Mesenchymal stem cell (in vitro differentiated cells and primary cell): ENCODE measurements around the gene PTGER4.

Source experiments
- DNase-seq: peaks from one replicate; pipeline ENCODE4 v3.0.0-alpha.2; 2013
- H2AFZ ChIP-seq: one replicate; pipeline ENCODE4 v1.6.1; 2013; ENCODE audit warnings: low read depth, mild to moderate bottlenecking, control low read depth, inconsistent platforms, low read length, moderate library complexity
- H2AK5ac ChIP-seq: 2 replicates; pipeline ENCODE4 v1.6.1; 2013; ENCODE audit warnings: low read length, moderate library complexity, mild to moderate bottlenecking, inconsistent platforms; ENCODE audit not compliant: severe bottlenecking
- H2BK120ac ChIP-seq: one replicate; pipeline ENCODE4 v1.6.1; 2013; ENCODE audit warnings: low read depth, mild to moderate bottlenecking, inconsistent platforms, low read length, moderate library complexity
- H2BK12ac ChIP-seq, 2 experiments: one replicate each; pipeline ENCODE4 v1.6.1; 2013; ENCODE audit warnings: inconsistent platforms in 2 of 2, low read length in 2 of 2, mild to moderate bottlenecking in 2 of 2, moderate library complexity in 2 of 2, control low read depth in 1 of 2
- H2BK15ac ChIP-seq: one replicate; pipeline ENCODE4 v1.6.1; 2013; ENCODE audit warnings: mild to moderate bottlenecking, low read depth, inconsistent platforms; ENCODE audit not compliant: poor library complexity, severe bottlenecking
- H2BK5ac ChIP-seq: 2 replicates; pipeline ENCODE4 v1.6.1; 2013; ENCODE audit warnings: low read depth, mild to moderate bottlenecking, low read length, control low read depth, inconsistent platforms; ENCODE audit not compliant: poor library complexity, severe bottlenecking
- H3K14ac ChIP-seq, 2 experiments: one replicate each; pipeline ENCODE4 v1.6.1; 2013; ENCODE audit warnings: inconsistent platforms in 2 of 2, low read length in 2 of 2, control low read depth in 1 of 2, mild to moderate bottlenecking in 1 of 2, moderate library complexity in 1 of 2
- H3K18ac ChIP-seq, 2 experiments: one replicate each; pipeline ENCODE4 v1.6.1; 2013; ENCODE audit warnings: inconsistent platforms in 2 of 2, low read length in 2 of 2, control low read depth in 1 of 2, low read depth in 1 of 2, mild to moderate bottlenecking in 1 of 2
- H3K23ac ChIP-seq, 2 experiments: one replicate each; pipeline ENCODE4 v1.6.1; 2013; ENCODE audit warnings: inconsistent platforms in 2 of 2, low read length in 2 of 2, mild to moderate bottlenecking in 2 of 2, moderate library complexity in 2 of 2, control low read depth in 1 of 2
- H3K27ac ChIP-seq: 2 replicates; pipeline ENCODE4 v1.5.1; 2013; ENCODE audit warnings: mild to moderate bottlenecking, moderate library complexity, low read length, control low read depth, inconsistent platforms; ENCODE audit not compliant: poor library complexity, severe bottlenecking
- H3K27me3 ChIP-seq, 2 experiments: 2 replicates each; pipeline versions ENCODE4 v1.6.1 to v1.7.0; 2013; ENCODE audit warnings: low read length in 2 of 2, mild to moderate bottlenecking in 2 of 2, moderate library complexity in 2 of 2, control low read depth in 1 of 2, inconsistent platforms in 1 of 2; ENCODE audit not compliant: control insufficient read depth in 1 of 2, insufficient read depth in 1 of 2
- H3K36me3 ChIP-seq, 2 experiments: 2 replicates each; pipeline versions ENCODE4 v1.6.1 to v1.7.0; 2013; ENCODE audit warnings: low read length in 2 of 2, control low read depth in 1 of 2, inconsistent platforms in 1 of 2, low read depth in 1 of 2, mild to moderate bottlenecking in 1 of 2; ENCODE audit not compliant: insufficient read depth in 2 of 2, control insufficient read depth in 1 of 2
- H3K4ac ChIP-seq, 2 experiments: one replicate each; pipeline ENCODE4 v1.6.1; 2013; ENCODE audit warnings: inconsistent platforms in 2 of 2, low read length in 2 of 2, mild to moderate bottlenecking in 2 of 2, moderate library complexity in 2 of 2, control low read depth in 1 of 2, low read depth in 1 of 2
- H3K4me1 ChIP-seq: 2 replicates; pipeline ENCODE4 v1.6.1; 2013; ENCODE audit warnings: low read depth, low read length, control low read depth; ENCODE audit not compliant: control insufficient read depth, insufficient read depth
- H3K4me2 ChIP-seq: 2 replicates; pipeline ENCODE4 v1.6.1; 2013; ENCODE audit warnings: low read length, mild to moderate bottlenecking, inconsistent platforms; ENCODE audit not compliant: poor library complexity, severe bottlenecking
- H3K4me3 ChIP-seq, 2 experiments: 2 replicates each; pipeline versions ENCODE4 v1.5.1 to v1.7.0; 2013; ENCODE audit warnings: low read length in 2 of 2, mild to moderate bottlenecking in 2 of 2, control low read depth in 1 of 2, low read depth in 1 of 2; ENCODE audit not compliant: insufficient read depth in 1 of 2
- H3K79me1 ChIP-seq: replicated peaks from 2 replicates; pipeline ENCODE4 v1.6.1; 2013; ENCODE audit warnings: mild to moderate bottlenecking, control low read depth, low read length, inconsistent platforms; ENCODE audit not compliant: poor library complexity, severe bottlenecking
- H3K9ac ChIP-seq: 2 replicates; pipeline ENCODE4 v1.7.0; 2013; ENCODE audit warnings: mild to moderate bottlenecking, low read length, moderate library complexity
- H3K9me3 ChIP-seq: 2 replicates; pipeline ENCODE4 v1.7.0; 2013; ENCODE audit warnings: mild to moderate bottlenecking, low read length; ENCODE audit not compliant: control insufficient read depth
- H4K8ac ChIP-seq: one replicate; pipeline ENCODE4 v1.6.1; 2013; ENCODE audit warnings: inconsistent platforms, mild to moderate bottlenecking, low read length, moderate library complexity
- H4K91ac ChIP-seq: one replicate; pipeline ENCODE4 v1.6.1; 2013; ENCODE audit warnings: mild to moderate bottlenecking, low read length, inconsistent platforms
- WGBS: methylation state at CpG from one replicate; pipeline ENCODE4 v1.1.7; 2013; ENCODE audit warnings: mixed read lengths; 5-methylcytosine and 5-hydroxymethylcytosine counted together

The PTGER4 gene

GRCh38 chr5:40676613-40677343, 2.9 kb upstream of the PTGER4 start:
- H3K18ac ChIP-seq, result no peak overlapping the region
- H3K27ac ChIP-seq, result peak overlapping the region; percentile 70
- H3K4me2 ChIP-seq, result peak overlapping the region; percentile 38
- H3K36me3 ChIP-seq, result no peaks in the 10 kb centered on the region
- H2BK12ac ChIP-seq, result peak overlapping the region in 1 of 2 experiments; percentile 27
- H3K23ac ChIP-seq, result no peak overlapping the region
- peak overlapping the region; percentile 7 for H3K9ac ChIP-seq
- peaks cover 12% of the 10 kb centered on the region for H3K4me1 ChIP-seq
- H2BK5ac ChIP-seq, result no peak overlapping the region
- no peak overlapping the region for H3K4ac ChIP-seq
- no peaks in the 10 kb centered on the region for H3K9me3 ChIP-seq
- 58% methylated on average over 3 of the region's 3 CpGs for WGBS
- H2BK120ac ChIP-seq, result no peak overlapping the region
- H3K27me3 ChIP-seq, result no peaks in the 10 kb centered on the region
- no peak overlapping the region for H2AK5ac ChIP-seq
- no peak overlapping the region for H2AFZ ChIP-seq
- H4K91ac ChIP-seq, result no peak overlapping the region
- H3K14ac ChIP-seq, result no peak overlapping the region
- no peak overlapping the region for H2BK15ac ChIP-seq
- H3K79me1 ChIP-seq, result no peaks in the 10 kb centered on the region
- peak overlapping the region in 1 of 2 experiments; percentile 23 for H3K4me3 ChIP-seq
- no peak overlapping the region for H4K8ac ChIP-seq
- DNase-seq, result peak; percentile 59

GRCh38 chr5:40677456-40677855, 2.3 kb upstream of the PTGER4 start:
- H2AK5ac ChIP-seq, result no peak overlapping the region
- no peak overlapping the region for H2BK15ac ChIP-seq
- no peaks in the 10 kb centered on the region for H3K9me3 ChIP-seq
- no peak overlapping the region for H3K4me2 ChIP-seq
- no peak overlapping the region for H2AFZ ChIP-seq
- H3K23ac ChIP-seq, result no peak overlapping the region
- H3K79me1 ChIP-seq, result no peaks in the 10 kb centered on the region
- H3K4me3 ChIP-seq, result peak overlapping the region in 1 of 2 experiments; percentile 85
- H4K91ac ChIP-seq, result no peak overlapping the region
- H3K9ac ChIP-seq, result peak overlapping the region; percentile 7
- H3K27me3 ChIP-seq, result no peaks in the 10 kb centered on the region
- no peak overlapping the region for H3K14ac ChIP-seq
- H2BK12ac ChIP-seq, result no peak overlapping the region
- DNase-seq, result no peak
- H3K18ac ChIP-seq, result no peak overlapping the region
- no peak overlapping the region for H3K4ac ChIP-seq
- H2BK120ac ChIP-seq, result no peak overlapping the region
- H3K27ac ChIP-seq, result peak overlapping the region; percentile 70
- H3K36me3 ChIP-seq, result no peaks in the 10 kb centered on the region
- no peak overlapping the region for H4K8ac ChIP-seq
- WGBS, result no CpG with 5 or more reads among the region's 2 CpGs
- peaks cover 13% of the 10 kb centered on the region for H3K4me1 ChIP-seq
- H2BK5ac ChIP-seq, result no peak overlapping the region

- Histone ChIP-seq H3K9ac (peak overlapping the region; percentile 73), H3K23ac (no peak overlapping the region), H2BK120ac (no peak overlapping the region), H4K8ac (no peak overlapping the region), H3K36me3 (no peaks in the 10 kb centered on the region), H2BK5ac (no peak overlapping the region), H2BK12ac (no peak overlapping the region), H3K18ac (no peak overlapping the region), H4K91ac (no peak overlapping the region), H3K9me3 (no peaks in the 10 kb centered on the region), H2BK15ac (no peak overlapping the region), H2AFZ (no peak overlapping the region), H3K4me2 (peak overlapping the region; percentile 24), H3K14ac (no peak overlapping the region), H3K4me1 (peaks cover 13% of the 10 kb centered on the region), H3K4ac (no peak overlapping the region), H3K79me1 (no peaks in the 10 kb centered on the region), H2AK5ac (no peak overlapping the region), H3K4me3 (peak overlapping the region in 1 of 2 experiments; percentile 85), H3K27ac (peak overlapping the region; percentile 23), H3K27me3 (no peaks in the 10 kb centered on the region)
- 30% methylated on average over 1 of the region's 2 CpGs for WGBS
- no peak for DNase-seq
These were observed 1.7 kb upstream of the PTGER4 start for GRCh38 chr5:40678026-40678425.

GRCh38 chr5:40678460-40679147, 1.1 kb upstream of the PTGER4 start:
- no peaks in the 10 kb centered on the region for H3K36me3 ChIP-seq
- H3K27me3 ChIP-seq, result no peaks in the 10 kb centered on the region
- H3K14ac ChIP-seq, result no peak overlapping the region
- peak overlapping the region; percentile 98 for H3K27ac ChIP-seq
- H2BK12ac ChIP-seq, result no peak overlapping the region
- H2BK5ac ChIP-seq, result peak overlapping the region; percentile 89
- H2AFZ ChIP-seq, result peak overlapping the region; percentile 18
- H3K4me1 ChIP-seq, result peaks cover 13% of the 10 kb centered on the region
- no peak overlapping the region for H2AK5ac ChIP-seq
- H3K4me2 ChIP-seq, result peak overlapping the region; percentile 45
- no peaks in the 10 kb centered on the region for H3K79me1 ChIP-seq
- no peak overlapping the region for H4K91ac ChIP-seq
- no peak overlapping the region for H2BK120ac ChIP-seq
- H3K9ac ChIP-seq, result peak overlapping the region; percentile 73
- DNase-seq, result peak; percentile 33
- H2BK15ac ChIP-seq, result no peak overlapping the region
- H4K8ac ChIP-seq, result no peak overlapping the region
- 11% methylated on average over 9 of the region's 12 CpGs for WGBS
- H3K4ac ChIP-seq, result no peak overlapping the region
- no peak overlapping the region for H3K18ac ChIP-seq
- peak overlapping the region; percentile 42 to 85 for H3K4me3 ChIP-seq
- H3K9me3 ChIP-seq, result no peaks in the 10 kb centered on the region
- H3K23ac ChIP-seq, result peak overlapping the region in 1 of 2 experiments; percentile 36
